VCaP (cell line): ENCODE results near the gene TFB2M.
"Not testable (repeated sequence)": the region's sequence is repeated elsewhere in the genome, so short reads cannot be mapped to it uniquely, and the experiment has no call there.

Experiments
- H3K27ac ChIP-seq: fragments of 450-650 bp; 2 replicates; pipeline ENCODE4 v1.5.1; 2017
- TF ChIP-seq, protein P1 (sequence below): fragments of 450-650 bp; conservative IDR thresholded peaks from 2 replicates; pipeline ENCODE4 v1.5.1; 2017; ENCODE audit warnings: mild to moderate bottlenecking, moderate library complexity

TFB2M gene, protein sequence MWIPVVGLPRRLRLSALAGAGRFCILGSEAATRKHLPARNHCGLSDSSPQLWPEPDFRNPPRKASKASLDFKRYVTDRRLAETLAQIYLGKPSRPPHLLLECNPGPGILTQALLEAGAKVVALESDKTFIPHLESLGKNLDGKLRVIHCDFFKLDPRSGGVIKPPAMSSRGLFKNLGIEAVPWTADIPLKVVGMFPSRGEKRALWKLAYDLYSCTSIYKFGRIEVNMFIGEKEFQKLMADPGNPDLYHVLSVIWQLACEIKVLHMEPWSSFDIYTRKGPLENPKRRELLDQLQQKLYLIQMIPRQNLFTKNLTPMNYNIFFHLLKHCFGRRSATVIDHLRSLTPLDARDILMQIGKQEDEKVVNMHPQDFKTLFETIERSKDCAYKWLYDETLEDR

DNA sequence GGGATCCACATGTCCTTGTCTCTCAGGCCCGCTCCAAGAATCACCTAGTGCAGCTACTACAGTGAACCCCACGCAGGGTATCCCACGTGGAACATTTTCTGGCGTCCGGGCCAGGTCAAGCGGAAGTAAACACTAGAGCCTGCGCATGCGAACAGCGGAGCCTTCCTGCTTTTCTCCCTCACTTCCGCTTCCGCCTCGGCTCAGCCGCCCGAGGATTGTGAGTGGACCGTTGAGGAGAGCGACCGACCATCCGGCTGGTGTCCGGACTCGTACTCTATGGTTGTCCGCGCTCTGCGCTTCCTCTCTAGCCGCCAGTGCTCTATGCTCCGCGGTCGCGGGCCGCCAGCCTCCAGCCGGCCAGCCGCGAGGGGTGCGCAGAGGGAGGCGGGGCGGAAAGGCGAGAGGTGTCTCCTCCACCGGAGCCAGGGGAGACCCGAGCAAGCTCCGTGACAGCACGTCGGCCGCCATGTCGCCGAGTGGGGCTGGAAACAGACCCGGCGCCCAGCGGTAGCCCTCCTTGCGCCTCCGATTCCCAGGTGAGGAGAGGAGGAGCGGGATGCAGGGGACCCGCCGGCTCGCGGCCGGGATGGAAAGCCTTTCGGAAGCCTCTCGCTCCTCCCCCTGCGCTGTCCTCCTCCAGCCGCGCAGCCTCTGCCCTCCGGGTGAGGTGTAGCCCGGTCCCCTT, at the start of gene TFB2M, which contains the start of gene CNST:
TFB2M (minus strand) TSS at position 134 of the 685 bp plus-strand sequence; CDS start at position 11, 123 bp downstream.
CNST (plus strand) TSS at position 329 of the 685 bp plus-strand sequence. CDS start 25,107 bp downstream, outside the sequence.
- peak within 1 kb of the TSS; percentile 92 for H3K27ac ChIP-seq
- TF ChIP-seq, protein P1, sequence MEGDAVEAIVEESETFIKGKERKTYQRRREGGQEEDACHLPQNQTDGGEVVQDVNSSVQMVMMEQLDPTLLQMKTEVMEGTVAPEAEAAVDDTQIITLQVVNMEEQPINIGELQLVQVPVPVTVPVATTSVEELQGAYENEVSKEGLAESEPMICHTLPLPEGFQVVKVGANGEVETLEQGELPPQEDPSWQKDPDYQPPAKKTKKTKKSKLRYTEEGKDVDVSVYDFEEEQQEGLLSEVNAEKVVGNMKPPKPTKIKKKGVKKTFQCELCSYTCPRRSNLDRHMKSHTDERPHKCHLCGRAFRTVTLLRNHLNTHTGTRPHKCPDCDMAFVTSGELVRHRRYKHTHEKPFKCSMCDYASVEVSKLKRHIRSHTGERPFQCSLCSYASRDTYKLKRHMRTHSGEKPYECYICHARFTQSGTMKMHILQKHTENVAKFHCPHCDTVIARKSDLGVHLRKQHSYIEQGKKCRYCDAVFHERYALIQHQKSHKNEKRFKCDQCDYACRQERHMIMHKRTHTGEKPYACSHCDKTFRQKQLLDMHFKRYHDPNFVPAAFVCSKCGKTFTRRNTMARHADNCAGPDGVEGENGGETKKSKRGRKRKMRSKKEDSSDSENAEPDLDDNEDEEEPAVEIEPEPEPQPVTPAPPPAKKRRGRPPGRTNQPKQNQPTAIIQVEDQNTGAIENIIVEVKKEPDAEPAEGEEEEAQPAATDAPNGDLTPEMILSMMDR = no peak

DNA sequence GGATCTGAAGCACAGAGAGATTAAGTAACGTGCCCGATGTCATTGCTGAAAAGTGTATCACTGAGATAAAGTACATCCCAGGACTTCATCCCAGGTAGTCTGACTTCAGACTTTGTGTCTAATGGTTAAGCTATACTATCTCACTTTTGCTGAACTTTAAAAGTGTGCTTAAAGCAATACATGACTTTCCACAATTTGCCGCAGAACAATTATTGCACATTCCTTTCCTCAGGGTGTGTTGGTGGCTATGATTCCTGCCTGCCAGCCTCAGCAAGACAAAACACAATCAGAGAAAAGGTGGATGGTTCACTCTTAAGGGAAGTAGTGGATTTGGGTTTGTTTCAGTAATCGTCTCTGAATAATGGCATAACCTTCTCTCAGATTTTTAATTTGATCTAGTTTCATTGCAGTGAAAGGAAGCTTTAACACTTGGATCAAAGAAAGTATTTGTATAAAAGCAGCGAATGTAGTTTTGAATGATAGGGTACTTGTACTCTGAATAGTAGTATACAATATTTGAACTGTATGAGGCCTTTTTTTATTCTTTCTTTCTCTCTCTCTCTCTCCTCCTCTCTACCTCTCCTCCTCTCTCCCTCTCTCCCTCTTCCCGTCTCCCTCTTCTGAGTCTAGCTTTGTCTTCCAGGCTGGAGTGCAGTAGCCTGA, 47.2 kb upstream of the TFB2M start:
- H3K27ac ChIP-seq = no peak overlapping the region
- TF ChIP-seq, protein P1 = no peak

DNA sequence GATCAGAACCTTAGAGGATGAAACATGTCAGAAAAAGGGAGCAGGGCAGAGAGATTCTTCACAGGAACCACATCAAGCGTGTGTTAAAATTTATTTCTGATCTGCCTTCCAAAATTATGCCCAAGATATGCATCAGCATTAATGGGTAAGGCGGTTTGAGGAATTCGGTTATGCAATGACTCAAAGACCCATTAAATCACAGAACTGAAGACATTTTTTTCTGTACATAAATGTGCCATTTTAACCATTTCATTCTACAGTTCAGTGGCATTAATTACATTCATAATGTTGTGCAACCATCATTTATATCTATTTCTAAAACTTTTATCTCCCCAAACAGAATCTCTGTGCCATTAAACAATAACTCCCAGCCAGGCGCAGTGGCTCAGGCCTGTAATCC, 43.6 kb upstream of the TFB2M start:
- TF ChIP-seq, protein P1 = no peak
- H3K27ac ChIP-seq = peak overlapping the region; percentile 94

DNA sequence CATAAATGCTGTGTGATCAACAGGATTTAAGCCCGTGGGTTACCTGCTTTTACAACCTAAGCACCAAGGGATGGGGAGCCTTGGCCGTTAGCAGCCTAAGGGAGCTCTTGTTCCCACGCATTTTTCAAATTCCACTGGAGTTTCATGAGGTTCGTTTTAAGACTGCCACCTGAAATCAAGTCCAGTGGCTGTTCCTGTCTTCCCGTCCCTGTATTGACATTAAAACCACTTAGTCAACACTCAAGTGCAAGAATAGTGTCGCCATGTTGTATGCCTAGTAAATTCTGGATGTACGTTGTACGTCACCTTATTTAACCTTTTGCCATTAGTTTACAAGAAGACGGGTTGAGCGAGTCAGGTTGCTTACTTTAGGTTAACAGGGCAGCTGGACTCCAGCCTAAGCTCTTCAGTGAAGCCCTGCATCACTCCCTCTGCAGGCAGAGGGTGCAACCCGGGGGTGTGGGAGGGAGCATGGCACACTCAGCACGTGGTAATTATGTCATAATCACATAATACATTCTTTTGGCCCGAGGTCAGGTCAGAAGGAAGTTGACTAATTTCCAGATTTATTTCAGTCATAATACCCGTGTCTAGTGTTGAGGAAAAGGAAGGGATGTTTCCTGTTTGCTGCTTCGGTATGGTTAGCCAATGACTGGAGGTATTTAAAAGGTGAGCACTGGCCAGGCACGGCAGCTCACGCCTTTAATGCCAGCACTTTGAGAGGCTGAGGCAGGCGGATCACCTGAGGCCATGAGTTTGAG, 42.7 kb upstream of the TFB2M start:
- TF ChIP-seq, protein P1 = 0 out of 2 replicates have a peak, but pooled peaks have one; percentile 18
- H3K27ac ChIP-seq = peak overlapping the region; percentile 94

DNA sequence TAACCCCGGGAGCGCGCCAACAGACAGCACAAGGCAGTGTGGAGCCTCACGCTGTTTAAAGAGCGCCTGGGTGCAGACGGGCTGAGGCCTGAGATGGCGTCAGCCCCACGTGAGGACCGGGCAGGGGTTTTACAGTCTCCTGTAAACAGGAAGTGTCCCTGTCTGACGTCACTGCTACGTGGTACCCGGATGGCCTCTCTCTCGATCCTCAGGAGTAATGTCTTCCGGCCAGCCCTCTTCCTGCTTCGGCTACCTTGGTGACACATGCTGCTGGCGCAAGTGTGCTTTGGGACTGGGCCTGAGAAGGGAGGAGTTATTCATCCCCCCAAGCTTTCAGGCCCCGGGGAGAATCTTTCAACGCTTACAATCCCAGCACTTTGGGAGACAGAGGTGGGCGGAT, 41.4 kb upstream of the TFB2M start:
- TF ChIP-seq, protein P1 = no peak
- H3K27ac ChIP-seq = peak overlapping the region; percentile 94

DNA sequence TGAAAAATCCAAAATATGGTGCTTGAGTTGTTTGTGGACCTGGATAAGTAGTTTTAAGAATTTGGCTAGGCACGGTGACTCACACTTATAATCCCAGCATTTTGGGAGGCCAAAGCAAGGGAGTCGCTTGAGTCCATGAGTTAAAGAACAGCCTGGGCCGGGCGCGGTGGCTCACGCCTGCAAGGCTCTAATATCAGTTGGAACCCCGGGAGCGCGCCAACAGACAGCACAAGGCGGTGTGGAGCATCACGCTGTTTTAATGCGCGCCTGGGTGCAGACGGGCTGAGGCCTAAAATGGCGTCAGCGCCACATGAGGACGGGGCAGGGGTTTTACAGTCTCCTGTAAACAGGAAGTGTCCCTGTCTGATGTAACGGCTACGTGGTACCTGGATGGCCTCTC, 39.2 kb upstream of the TFB2M start:
- H3K27ac ChIP-seq = not testable (repeated sequence)

DNA sequence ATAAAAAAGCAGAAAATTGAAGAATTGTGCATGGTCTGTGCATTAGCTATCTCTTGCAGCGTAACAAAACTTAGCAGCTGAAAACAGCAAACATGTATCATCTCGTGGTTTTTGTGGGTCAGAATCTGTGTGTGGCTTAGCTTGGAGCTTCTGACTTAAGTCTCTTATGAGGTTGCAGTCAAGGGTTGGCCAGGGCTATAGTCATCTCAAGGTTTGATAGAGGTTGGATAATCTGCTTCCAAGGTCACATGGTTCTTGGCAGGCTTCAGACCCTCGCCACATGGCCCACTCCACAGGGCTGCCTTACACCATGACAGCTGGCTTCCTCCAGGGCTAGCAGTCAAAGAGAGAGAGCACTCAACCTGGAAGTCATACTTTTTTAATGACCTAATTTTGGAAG, 36.1 kb upstream of the TFB2M start:
- TF ChIP-seq, protein P1 = no peak
- no peak overlapping the region for H3K27ac ChIP-seq
